ENCODE results near the gene TMEM175.

TMEM175 gene

GRCh38 chr4:947491-947971 lies 15.3 kb downstream of the TMEM175 start:
- H3K4me3 ChIP-seq (ENCODE audit: low read depth, low read length): no peak overlapping the region
- no peak for TF ChIP-seq CTCF (IDR thresholded peaks at IDR 0.05; ENCODE audit: control insufficient read depth, extremely low read depth, insufficient read depth)
- DNase-seq (ENCODE audit: low read depth): no peak

GRCh38 chr4:948101-948935 lies 16.1 kb downstream of the TMEM175 start:
- TF ChIP-seq CTCF (IDR thresholded peaks at IDR 0.05; ENCODE audit: control insufficient read depth, extremely low read depth, insufficient read depth): no peak
- H3K4me3 ChIP-seq (ENCODE audit: low read depth, low read length): no peak overlapping the region
- DNase-seq (ENCODE audit: low read depth): no peak

- TF ChIP-seq CTCF (IDR thresholded peaks at IDR 0.05; ENCODE audit: control insufficient read depth, extremely low read depth, insufficient read depth): no peak
- DNase-seq (ENCODE audit: low read depth): no peak
- H3K4me3 ChIP-seq (ENCODE audit: low read depth, low read length): no peak overlapping the region
Observed at GRCh38 chr4:948936-949300, 16.7 kb downstream of the TMEM175 start.

- H3K4me3 ChIP-seq (ENCODE audit: low read depth, low read length): no peak overlapping the region
- no peak for DNase-seq (ENCODE audit: low read depth)
- TF ChIP-seq CTCF (IDR thresholded peaks at IDR 0.05; ENCODE audit: control insufficient read depth, extremely low read depth, insufficient read depth): no peak
Observed at GRCh38 chr4:949656-950055, 17.4 kb downstream of the TMEM175 start.

GRCh38 chr4:950136-951020 lies 18.1 kb downstream of the TMEM175 start:
- DNase-seq (ENCODE audit: low read depth): no peak
- no peak for TF ChIP-seq CTCF (IDR thresholded peaks at IDR 0.05; ENCODE audit: control insufficient read depth, extremely low read depth, insufficient read depth)
- no peak overlapping the region for H3K4me3 ChIP-seq (ENCODE audit: low read depth, low read length)

GRCh38 chr4:951186-951585 lies 18.9 kb downstream of the TMEM175 start:
- DNase-seq (ENCODE audit: low read depth): no peak
- no peak for TF ChIP-seq CTCF (IDR thresholded peaks at IDR 0.05; ENCODE audit: control insufficient read depth, extremely low read depth, insufficient read depth)
- no peak overlapping the region for H3K4me3 ChIP-seq (ENCODE audit: low read depth, low read length)
